NCI-H187 treated with DMSO at 0.1 percent for 48 hours (cell line): ENCODE data around the gene SLC12A8.

ENCODE experiments used
- DNase-seq: peaks from one replicate; lab custom pipeline; 2025; lab: John Stamatoyannopoulos, UW

SLC12A8 gene

GRCh38 chr3:125076464-125076863 is 136.1 kb downstream of the SLC12A8 start:
- DNase-seq = no peak

GRCh38 chr3:125075738-125076137 is 136.8 kb downstream of the SLC12A8 start:
- no peak for DNase-seq

DNA sequence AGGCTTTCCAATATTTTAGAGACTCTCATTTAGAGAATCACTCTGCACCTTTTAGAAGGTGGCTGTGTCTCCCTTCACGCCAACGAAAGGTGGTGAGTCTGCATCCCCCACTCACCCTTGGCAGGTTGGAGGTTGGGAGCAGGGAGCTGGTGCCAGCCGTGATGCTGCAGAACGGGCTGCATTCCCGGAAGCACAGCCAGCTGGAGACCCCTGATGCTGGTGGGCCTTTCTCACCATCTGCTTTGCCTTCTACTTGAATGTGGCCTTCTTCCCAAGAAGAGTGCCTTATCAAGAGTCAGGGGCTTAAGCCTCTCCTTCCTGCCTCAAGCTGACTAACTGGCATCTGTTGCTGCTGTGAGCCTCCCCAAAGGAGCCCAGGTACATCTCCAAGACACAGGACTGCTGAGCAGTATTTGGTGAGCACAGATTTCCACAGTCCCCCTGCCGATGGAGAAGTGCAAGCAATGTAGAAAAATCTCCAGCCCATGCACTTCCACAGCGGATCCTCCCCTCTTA is 139.1 kb downstream of the SLC12A8 start:
- DNase-seq = no peak

DNA sequence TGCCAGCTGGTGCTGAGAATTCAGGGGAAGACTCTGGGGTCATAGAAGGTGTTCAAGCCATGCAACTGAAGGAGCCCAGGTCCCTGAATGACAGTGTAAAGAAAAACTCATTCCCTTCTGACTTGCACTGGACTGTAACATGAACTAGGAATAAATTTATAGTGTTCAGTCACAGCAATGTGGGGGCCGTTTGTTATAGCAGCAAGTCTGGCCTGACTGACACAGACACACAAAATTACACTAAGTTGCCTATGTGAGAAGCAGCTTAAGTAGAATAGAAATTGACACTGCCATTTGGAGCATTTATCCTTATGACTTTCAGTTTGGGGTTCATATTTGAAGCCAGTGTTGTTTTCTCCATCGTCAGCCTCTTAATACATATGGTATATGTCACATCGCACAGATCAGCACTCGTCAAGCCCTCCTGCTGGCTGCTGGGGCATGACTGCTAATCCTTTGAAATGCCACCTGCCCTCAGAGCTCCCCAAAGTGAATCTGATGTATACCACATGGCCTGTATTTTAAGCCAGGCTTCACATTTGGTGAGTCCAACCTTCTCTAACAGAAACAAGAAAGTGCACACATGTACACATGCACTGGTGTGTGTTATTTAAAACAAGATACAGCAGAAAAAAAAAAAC is 139.7 kb downstream of the SLC12A8 start:
- no peak for DNase-seq

GRCh38 chr3:125072301-125072700 is 140.2 kb downstream of the SLC12A8 start:
- no peak for DNase-seq

DNA sequence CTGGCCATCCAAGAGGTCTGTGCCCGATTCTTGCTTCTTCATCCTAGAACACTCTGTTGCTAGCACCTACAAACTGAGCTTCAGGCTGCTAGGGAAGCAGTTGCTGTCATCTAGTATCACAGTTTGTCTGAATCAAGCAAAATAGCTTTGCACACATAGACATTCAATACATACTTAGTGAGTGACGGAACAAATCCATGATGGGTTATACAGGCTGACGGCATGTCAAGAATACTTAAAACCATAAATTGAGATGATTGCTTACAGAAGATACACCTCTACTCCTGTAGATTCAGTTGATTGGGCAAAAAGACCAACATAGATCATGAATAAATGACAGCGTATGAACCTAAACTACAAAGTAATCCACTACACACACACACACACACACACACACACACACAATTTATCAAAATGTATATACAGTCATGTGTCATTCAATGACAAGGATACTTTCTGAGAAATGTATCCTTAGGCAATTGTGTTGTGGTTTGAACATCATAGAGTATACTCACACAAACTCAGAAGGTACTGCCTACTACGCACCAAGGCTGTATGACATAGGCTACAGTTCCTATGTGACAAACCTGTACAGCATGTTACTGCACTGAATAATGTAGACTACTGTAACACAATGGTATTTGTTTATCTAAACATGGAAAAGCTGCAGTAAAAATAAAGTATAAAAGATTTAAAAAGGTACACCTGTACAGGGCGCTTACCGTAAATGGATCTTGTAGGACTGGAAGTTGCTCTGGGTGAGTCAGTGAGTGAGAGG is 142.4 kb downstream of the SLC12A8 start:
- DNase-seq = no peak

- DNase-seq = no peak
Observed at GRCh38 chr3:125069452-125069851, 143.1 kb downstream of the SLC12A8 start.

GRCh38 chr3:125068265-125068664 is 144.3 kb downstream of the SLC12A8 start:
- DNase-seq = no peak

- no peak for DNase-seq
Observed at GRCh38 chr3:125067225-125067624, 145.3 kb downstream of the SLC12A8 start.

DNA sequence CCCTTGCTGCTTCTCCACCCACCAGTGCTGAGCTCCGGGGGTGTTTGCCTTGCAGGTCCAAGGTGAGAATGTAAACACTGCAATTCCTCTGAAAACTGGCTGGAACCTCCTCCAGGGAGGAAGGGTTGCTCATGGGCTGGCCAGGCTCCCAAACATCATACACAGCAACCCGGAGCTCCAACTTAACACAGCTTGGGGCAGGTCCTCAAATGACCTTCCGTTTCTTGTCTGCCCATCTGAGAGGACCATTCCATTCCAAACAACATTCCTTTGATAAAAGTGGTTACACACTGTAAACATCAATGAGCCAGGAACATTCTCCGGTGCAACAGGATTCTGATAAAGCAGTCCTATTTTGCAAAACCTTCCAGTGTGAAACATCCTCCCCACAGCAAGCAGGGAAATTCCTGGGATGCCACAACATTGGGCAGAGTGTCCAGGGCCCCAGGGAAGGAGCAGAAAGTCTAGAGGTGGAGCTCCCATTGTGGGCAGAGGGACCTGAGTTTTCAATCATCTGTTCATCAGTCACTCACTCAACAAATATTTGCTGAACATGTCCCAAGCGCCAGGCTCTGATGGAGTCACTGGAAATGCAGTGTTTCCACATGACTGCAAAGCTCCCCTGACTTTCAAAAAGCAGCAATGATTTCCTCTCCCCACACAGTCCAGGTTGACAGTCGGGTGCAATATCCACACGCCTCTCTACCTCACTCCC is 149.5 kb downstream of the SLC12A8 start:
- no peak for DNase-seq

- DNase-seq = no peak
Observed at GRCh38 chr3:125061646-125062045, 150.9 kb downstream of the SLC12A8 start.

DNA sequence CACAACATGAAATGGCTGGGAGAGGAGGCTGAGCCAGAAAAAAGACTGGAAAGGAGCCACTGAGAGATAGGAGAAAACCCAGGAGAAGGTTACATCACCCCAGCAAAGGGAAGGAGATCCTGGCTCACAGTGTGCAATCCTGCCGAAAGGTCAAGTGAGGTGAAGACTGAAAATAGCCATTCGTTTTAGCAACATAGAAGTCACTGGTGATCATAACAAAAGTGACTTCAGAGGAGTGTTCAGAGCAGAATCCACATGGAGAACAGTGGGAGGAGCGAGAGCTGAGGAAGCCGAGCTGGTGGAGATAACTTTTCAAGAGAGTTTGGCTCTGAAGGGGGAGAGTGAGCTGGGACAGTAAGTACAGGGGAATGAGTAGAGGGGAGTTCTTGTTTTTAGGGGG is 151.4 kb downstream of the SLC12A8 start:
- no peak for DNase-seq

DNA sequence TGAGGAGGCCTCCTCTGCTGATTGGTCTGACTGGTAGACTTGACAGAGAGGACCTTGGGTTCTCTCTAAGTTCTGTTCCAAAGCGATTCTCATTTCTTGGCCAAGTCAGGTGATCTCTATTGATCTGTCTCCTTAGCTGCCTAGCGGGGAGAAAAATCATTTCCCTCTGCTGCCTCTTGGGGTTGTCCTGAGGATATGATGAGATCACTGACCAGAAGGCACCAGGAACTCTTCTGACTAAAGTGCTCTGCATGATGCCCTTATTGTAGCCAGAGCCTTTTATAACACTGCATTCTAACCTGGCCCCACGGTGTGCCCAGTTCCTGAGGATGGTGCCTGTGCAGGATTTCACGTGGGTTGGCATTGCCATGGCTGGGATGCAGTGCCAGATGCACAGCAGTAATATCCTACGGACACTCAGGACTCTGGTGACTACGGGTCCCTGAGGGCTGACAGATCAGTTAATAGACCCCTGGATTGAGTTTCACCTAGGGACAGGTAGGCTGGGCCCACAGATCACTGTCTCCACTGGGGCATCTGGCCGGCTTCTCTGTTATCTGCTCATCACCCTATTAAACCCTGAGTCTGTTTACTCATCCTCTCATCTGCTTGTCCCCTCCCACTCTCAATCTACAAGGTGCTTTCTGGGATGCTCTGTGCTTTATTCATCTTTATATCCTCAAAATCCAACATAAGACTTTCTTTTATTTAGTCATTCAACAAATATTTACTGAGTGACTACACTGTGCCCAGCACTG is 152.9 kb downstream of the SLC12A8 start:
- DNase-seq = peak; percentile 76

DNA sequence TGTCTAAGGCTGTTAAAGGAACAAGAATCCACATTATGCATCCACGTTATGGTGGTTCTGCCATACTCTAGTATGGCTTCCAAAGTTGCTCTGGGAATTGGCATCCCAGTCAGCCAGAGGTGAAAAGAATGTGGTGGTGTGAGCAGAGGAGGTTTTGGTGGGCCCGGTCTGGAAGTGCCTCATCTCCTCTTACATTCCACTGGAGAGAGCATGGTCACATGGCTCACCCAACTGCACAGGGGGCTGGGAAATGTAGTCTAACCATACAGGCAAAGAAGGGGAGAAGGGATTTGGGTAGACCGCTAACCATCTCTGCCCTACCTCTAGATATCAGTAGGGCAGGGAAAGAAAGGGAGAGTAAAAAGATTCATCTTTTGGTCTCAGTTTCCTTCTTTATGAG is 153.6 kb downstream of the SLC12A8 start:
- DNase-seq = no peak

DNA sequence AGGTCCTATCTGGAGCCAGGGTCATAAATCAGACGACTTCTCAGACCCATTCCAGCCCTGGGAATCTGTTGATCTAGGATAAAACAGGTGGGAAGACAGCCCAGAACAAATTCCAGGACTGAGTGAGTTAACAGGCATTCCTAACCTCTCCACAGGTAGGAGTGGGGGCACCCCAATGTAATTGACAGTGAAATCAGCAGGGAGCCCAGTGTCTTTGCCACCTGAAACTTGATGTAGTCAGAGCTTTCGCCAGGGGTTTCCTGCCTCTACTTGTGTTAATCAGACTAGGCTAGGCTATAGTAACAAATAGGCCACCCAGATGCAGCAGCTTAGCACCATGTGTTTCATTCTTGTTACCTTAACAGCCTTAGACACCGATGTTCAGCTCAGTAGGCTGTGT is 154.0 kb downstream of the SLC12A8 start:
- no peak for DNase-seq

GRCh38 chr3:125057186-125057850 is 155.2 kb downstream of the SLC12A8 start:
- DNase-seq = no peak

- no peak for DNase-seq
Observed at GRCh38 chr3:125055913-125056745, 156.4 kb downstream of the SLC12A8 start, which contains the start of gene HEG1. Gene HEG1 (minus strand): TSS chr3:125055997. CDS start chr3:125055890, 107 bp downstream.

DNA sequence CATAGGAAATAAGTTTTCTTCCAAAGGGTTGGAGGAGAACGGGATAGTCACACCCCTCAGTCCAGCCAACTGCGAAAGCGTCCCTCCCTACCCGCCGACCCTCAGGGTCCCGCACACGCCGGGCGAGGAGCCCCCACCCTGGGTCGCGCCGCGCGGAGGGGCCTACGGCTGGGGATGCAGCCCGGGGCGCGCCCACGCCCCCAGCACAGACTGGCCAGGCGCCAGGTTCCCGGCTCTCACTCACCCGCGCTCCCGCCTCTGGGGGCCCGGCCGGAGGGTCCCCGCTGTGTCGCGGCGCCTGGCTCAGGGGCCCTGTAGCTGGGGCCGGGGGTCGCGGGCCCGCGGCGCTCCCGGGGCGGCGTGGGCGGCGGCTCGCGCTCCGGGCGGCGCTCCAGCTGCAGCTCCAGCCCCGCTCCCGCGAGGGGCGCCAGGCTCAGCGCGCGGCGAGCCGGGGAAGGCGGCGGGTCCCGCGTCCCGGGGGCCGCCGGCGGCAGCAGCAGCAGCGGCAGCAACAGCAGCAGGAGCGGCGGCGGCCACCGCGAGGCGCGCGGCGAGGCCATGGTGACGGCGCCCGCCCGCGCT is 157.1 kb downstream of the SLC12A8 start:
- no peak for DNase-seq

DNA sequence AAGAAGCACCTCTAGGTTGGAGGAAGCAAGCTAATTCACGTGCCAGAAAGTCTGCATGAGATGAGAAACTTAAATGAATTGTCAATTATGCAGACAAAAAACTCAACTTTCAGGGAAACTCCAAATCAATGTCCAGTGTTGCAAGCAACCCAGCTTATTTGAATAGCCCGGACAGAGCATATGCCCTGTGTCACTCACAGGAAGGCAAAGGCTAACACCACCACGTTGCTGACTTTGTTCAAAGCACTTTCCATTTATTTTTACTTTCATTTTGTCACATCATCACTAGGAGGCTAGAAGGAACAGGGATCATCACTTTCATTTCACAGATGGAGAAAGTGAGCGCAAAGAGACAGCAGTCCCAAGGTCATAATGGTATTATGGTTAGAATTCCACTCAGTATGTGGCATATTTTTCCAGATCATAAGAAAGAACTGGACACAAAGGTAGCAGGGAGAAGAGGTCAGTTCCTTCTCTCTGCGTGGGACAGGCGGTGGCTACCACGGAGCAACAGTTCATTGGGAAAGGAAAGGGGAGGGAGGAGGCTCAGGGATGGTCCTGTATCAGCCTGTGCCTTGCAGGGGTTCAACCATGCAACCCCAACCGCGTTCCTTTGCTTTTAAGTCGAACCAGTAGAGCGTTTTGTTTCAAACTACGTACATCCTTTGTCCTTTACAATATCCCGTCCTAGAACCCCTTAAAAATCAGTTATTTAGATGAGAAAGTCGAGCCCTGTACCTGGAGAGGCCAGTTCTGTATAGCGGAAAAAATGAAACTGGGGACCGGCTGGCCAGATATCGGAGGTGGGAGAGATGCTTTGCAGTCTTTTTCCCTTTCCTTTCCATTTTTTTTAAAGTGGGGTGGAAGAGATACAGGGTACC is 157.9 kb downstream of the SLC12A8 start:
- DNase-seq = no peak
